MCF 10A (cell line): ENCODE results near the gene FBXW11. TPM values are rescaled to one million over a fixed set of nuclear protein-coding genes. Genes with fewer than 3 reads are reported as not detected.

ENCODE experiments used
- BruUV-seq: library from RNA; stranded (reverse); fragments of 400-500 nt; replicated peaks from 2 replicates; lab custom pipeline; 2021; lab: Mats Ljungman, UMichigan
- CTCF ChIA-PET: fragments of 300-600 bp; sonication (Branson Sonifier 250); formaldehyde crosslinking; extraction: SDS; loops from one replicate; lab custom pipeline; 2021; ENCODE audit warnings: antibody characterized with exemption, inconsistent platforms; lab: Yijun Ruan, JAX
- POLR2A ChIA-PET: fragments of 300-600, 350-650 bp; sonication (Branson Sonifier 250); formaldehyde crosslinking; extraction: SDS; loops from one replicate; lab custom pipeline; 2020; ENCODE audit warnings: antibody characterized with exemption, inconsistent platforms; lab: Yijun Ruan, JAX
- DNase-seq: peaks from one replicate; pipeline ENCODE4 v3.0.0-alpha.2; 2018; ENCODE audit not compliant: unreplicated experiment
- H3K27ac Mint-ChIP-seq: one replicate; pipeline ENCODE4 v1.8.0; 2022; ENCODE audit warnings: mild to moderate bottlenecking, low read depth, mixed read lengths; ENCODE audit not compliant: unreplicated experiment
- H3K27me3 Mint-ChIP-seq: one replicate; pipeline ENCODE4 v1.8.0; 2022; ENCODE audit warnings: mixed read lengths; ENCODE audit not compliant: insufficient read depth, unreplicated experiment
- H3K36me3 Mint-ChIP-seq: one replicate; pipeline ENCODE4 v1.8.0; 2022; ENCODE audit warnings: mild to moderate bottlenecking, moderate library complexity, mixed read lengths; ENCODE audit not compliant: insufficient read depth, unreplicated experiment
- H3K4me1 Mint-ChIP-seq: one replicate; pipeline ENCODE4 v1.8.0; 2022; ENCODE audit warnings: mixed read lengths; ENCODE audit not compliant: insufficient read depth, unreplicated experiment
- H3K4me3 Mint-ChIP-seq: one replicate; pipeline ENCODE4 v1.8.0; 2022; ENCODE audit warnings: mild to moderate bottlenecking, moderate library complexity, mixed read lengths; ENCODE audit not compliant: unreplicated experiment
- H3K9me3 Mint-ChIP-seq: one replicate; pipeline ENCODE4 v1.8.0; 2022; ENCODE audit warnings: mixed read lengths; ENCODE audit not compliant: unreplicated experiment
- intact Hi-C: fragments of 100-400 bp; cut with micrococcal nuclease; formaldehyde crosslinking; loops from 2 replicates; pipeline ENCODE4 v1.14.1; 2022
- total RNA-seq: library from RNA; stranded (reverse); gene quantifications from 2 replicates; pipeline ENCODE4 v1.2.3, GENCODE V29; 2022
- TF ChIP-seq, protein P1 (sequence below): fragments of 200-600 bp; IDR thresholded peaks from one replicate; pipeline ENCODE4 v1.8.0; 2022; ENCODE audit warnings: antibody characterized with exemption, mild to moderate bottlenecking; ENCODE audit not compliant: unreplicated experiment

The FBXW11 gene
- total RNA-seq, 1 experiment from 2014 or later: 64.7 TPM

DNA sequence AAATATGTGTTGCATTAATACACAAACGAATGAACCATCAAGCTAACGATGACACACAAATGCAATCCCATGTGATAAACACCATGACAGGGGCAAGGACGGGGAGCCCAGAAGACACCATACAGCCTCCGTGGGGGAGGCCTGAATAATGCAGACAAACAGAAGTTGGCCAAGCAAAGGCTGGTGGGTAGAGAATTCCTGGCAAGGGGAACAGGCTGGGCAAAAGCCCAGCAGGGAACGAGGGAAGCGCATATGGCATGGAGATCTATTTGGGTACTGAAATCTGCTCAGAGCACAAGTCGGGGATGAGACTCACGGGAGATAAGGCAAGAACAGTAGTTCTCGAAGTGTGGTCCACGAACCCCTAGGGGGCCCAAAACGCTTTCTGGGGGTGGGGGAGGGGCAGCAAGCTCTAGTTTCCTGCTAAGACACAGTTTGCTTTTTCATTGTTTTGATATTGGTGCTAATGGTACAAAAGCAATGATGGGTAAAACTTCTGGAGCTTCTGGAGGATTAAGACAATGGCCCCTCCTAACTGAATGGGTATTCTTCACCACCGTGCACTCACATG, 42.9 kb upstream of the FBXW11 start:
- no peaks in the 10 kb centered on the region for H3K9me3 Mint-ChIP-seq
- H3K27me3 Mint-ChIP-seq: no peaks in the 10 kb centered on the region
- POLR2A ChIA-PET: no interaction called here
- TF ChIP-seq, protein P1, sequence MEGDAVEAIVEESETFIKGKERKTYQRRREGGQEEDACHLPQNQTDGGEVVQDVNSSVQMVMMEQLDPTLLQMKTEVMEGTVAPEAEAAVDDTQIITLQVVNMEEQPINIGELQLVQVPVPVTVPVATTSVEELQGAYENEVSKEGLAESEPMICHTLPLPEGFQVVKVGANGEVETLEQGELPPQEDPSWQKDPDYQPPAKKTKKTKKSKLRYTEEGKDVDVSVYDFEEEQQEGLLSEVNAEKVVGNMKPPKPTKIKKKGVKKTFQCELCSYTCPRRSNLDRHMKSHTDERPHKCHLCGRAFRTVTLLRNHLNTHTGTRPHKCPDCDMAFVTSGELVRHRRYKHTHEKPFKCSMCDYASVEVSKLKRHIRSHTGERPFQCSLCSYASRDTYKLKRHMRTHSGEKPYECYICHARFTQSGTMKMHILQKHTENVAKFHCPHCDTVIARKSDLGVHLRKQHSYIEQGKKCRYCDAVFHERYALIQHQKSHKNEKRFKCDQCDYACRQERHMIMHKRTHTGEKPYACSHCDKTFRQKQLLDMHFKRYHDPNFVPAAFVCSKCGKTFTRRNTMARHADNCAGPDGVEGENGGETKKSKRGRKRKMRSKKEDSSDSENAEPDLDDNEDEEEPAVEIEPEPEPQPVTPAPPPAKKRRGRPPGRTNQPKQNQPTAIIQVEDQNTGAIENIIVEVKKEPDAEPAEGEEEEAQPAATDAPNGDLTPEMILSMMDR: no peak
- H3K36me3 Mint-ChIP-seq: peaks cover 50% of the 10 kb centered on the region
- H3K4me1 Mint-ChIP-seq: no peaks in the 10 kb centered on the region
- CTCF ChIA-PET: interaction anchor here (0.7 to 3.2 kb wide), 2 partner anchors 8 to 11 kb away, joined by 3 to 17 read pairs; no protein-coding TSS in a partner anchor
- no peak overlapping the region for H3K4me3 Mint-ChIP-seq
- H3K27ac Mint-ChIP-seq: no peak overlapping the region
- DNase-seq: no peak
- intact Hi-C loops: no loop called here
- no TSS peak for BruUV-seq

DNA sequence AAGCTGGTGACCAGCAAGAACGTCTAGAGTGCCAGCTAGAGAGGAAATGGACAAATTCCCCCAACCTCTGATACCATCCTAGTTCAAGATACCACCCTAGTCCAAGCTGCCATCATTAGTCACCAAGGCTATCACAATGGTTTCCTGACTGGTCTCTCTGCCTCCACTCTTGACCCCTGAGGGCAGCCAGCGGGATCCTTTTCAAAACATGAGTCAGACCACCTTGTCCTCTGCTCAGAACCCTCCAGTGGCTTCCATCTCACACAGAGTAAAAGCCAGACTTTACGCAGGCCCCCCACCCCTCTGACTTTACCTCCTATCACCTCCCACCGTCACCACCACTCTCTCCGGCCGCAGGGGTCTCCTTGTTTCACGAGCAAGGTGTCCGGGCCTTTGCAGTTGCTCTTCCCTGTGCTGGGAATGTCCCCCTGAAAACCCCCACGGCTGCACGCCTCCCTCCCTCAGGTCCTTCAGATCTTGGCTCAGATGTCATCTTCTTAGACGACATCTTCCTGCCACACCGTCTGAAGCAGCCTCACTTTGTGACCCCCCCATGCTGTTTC, 42.2 kb upstream of the FBXW11 start:
- no peak overlapping the region for H3K4me3 Mint-ChIP-seq
- POLR2A ChIA-PET: no interaction called here

DNA sequence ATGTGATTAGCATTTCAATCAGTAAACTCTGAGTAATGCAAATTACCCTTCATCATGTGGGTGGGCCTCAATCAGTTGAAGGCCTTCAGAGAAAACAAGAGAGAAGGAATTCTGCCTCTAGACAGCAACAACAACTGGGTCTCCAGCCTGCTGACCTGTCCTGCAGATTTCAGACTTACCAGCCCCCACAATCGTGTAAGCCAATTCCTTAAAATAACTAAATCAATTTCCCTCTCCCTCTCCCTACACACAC, 41.7 kb upstream of the FBXW11 start:
- no TSS peak for BruUV-seq
- ChIA-PET POLR2A (no interaction called here), CTCF (interaction anchor here (0.7 to 2.1 kb wide), 6 partner anchors 9 to 246 kb away, joined by 3 to 10 read pairs (median 3); no protein-coding TSS in a partner anchor)
- TF ChIP-seq, protein P1: no peak
- Mint-ChIP-seq H3K36me3 (peaks cover 57% of the 10 kb centered on the region), H3K4me3 (no peak overlapping the region), H3K4me1 (no peaks in the 10 kb centered on the region), H3K9me3 (no peaks in the 10 kb centered on the region), H3K27ac (no peak overlapping the region), H3K27me3 (no peaks in the 10 kb centered on the region)
- DNase-seq: no peak
- intact Hi-C loops: no loop called here

More for the DNA sequence above, 42.2 kb upstream of the FBXW11 start:
- TF ChIP-seq, protein P1: no peak
- no peak overlapping the region for H3K27ac Mint-ChIP-seq
- intact Hi-C loops: no loop called here
- no peaks in the 10 kb centered on the region for H3K27me3 Mint-ChIP-seq
- no peaks in the 10 kb centered on the region for H3K4me1 Mint-ChIP-seq
- DNase-seq: no peak
- CTCF ChIA-PET: interaction anchor here (0.7 to 3.2 kb wide), 5 partner anchors 8 to 142 kb away, joined by 3 to 17 read pairs (median 4); no protein-coding TSS in a partner anchor
- peaks cover 53% of the 10 kb centered on the region for H3K36me3 Mint-ChIP-seq
- no peaks in the 10 kb centered on the region for H3K9me3 Mint-ChIP-seq
- BruUV-seq: no TSS peak

DNA sequence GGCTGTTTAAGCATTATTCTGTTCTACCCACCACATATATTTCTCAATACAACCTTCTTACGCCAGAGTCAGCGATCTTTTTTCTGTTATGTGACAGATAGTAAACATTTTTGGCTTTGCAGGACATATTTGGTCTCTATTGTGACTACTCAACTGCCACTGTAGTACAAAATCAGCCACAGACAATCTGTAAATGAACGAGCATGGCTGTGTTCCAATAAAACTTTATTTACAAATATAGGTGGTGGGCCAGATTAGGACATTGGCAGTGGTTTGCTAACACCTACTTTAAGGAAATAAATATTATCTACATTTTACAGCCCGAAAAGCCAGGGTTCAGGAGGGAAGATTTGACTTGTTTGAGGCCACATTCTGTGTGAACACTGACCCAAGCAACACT, 40.2 kb upstream of the FBXW11 start:
- POLR2A ChIA-PET: no interaction called here
- Mint-ChIP-seq H3K27me3 (no peaks in the 10 kb centered on the region), H3K9me3 (no peaks in the 10 kb centered on the region), H3K4me1 (no peaks in the 10 kb centered on the region), H3K27ac (no peak overlapping the region), H3K4me3 (no peak overlapping the region), H3K36me3 (peaks cover 52% of the 10 kb centered on the region)
- BruUV-seq: no TSS peak
- DNase-seq: no peak
- intact Hi-C loops: no loop called here
- CTCF ChIA-PET: interaction anchor here (0.7 to 1.9 kb wide), 5 partner anchors 13 to 247 kb away, joined by 3 to 15 read pairs (median 4); no protein-coding TSS in a partner anchor
- TF ChIP-seq, protein P1: no peak
